ENCODE measurements around the gene SLC25A53.

- TF ChIP-seq SIN3A (IDR thresholded peaks at IDR 0.05; ENCODE audit: borderline replicate concordance, insufficient read depth, low read depth, low read length) = no peak
- TF ChIP-seq CTCF (IDR thresholded peaks at IDR 0.05) = no peak
- no peak for TF ChIP-seq REST (IDR thresholded peaks at IDR 0.05; ENCODE audit: insufficient read depth in 1 of 2, low read depth in 2 of 2, low read length in 1 of 2)
Observed at GRCh38 chrX:104117759-104118158, 39.0 kb downstream of the SLC25A53 start.

All from Panc1 (cell line).